SK-N-SH (cell line): ENCODE data around the gene TMEM92. TPM values are rescaled to one million over a fixed set of nuclear protein-coding genes. Genes with fewer than 3 reads are reported as not detected.
A peak's percentile ranks its signal among the peaks of the same experiment; 100 is the strongest.

Experiments
- CTCF ChIA-PET: fragments of 300-600, 350-600 bp; formaldehyde crosslinking; extraction: SDS; loops from one replicate; lab custom pipeline; 2021; lab: Yijun Ruan, JAX
- POLR2A ChIA-PET: fragments of 350-600 bp; sonication (Branson Sonifier 250); formaldehyde crosslinking; extraction: SDS; loops from one replicate; lab custom pipeline; 2020; ENCODE audit warnings: antibody characterized with exemption, inconsistent platforms; lab: Yijun Ruan, JAX
- DNase-seq: peaks from one replicate; pipeline ENCODE4 v3.0.0; 2012
- H2AFZ ChIP-seq: fragments of 200-600 bp; sonication (generic); 2 replicates; pipeline ENCODE4 v1.8.1; 2016; ENCODE audit warnings: antibody characterized with exemption, mild to moderate bottlenecking, low read depth
- H3F3A ChIP-seq: fragments of 200-600 bp; sonication (generic); replicated peaks from 2 replicates; pipeline ENCODE3; 2016; ENCODE audit warnings: antibody characterized with exemption, mild to moderate bottlenecking; ENCODE audit not compliant: insufficient read depth
- H3K27ac ChIP-seq, 2 experiments: fragments of 200-500 bp in 1 of 2; fragments of 200-600 bp in 1 of 2; sonication (Bioruptor generic) in 1 of 2; sonication (generic), shearing (Covaris generic) in 1 of 2; 2 replicates each; pipeline versions ENCODE4 v1.5.1 to v1.6.1; 2014 to 2016; ENCODE audit warnings: low read depth in 2 of 2, inconsistent platforms in 1 of 2, low read length in 1 of 2, mild to moderate bottlenecking in 1 of 2, mixed read lengths in 1 of 2
- H3K27me3 ChIP-seq: fragments of 200-600 bp; sonication (generic), shearing (Covaris generic); 2 replicates; pipeline ENCODE4 v1.6.1; 2016; ENCODE audit warnings: mixed run types; ENCODE audit not compliant: insufficient read depth
- H3K36me3 ChIP-seq, 2 experiments: fragments of 200-500 bp in 1 of 2; fragments of 200-600 bp in 1 of 2; sonication (Bioruptor generic) in 1 of 2; sonication (generic) in 1 of 2; replicated peaks in 1 of 2; 2 replicates each; pipeline versions ENCODE3 to v1.5.1; 2014 to 2016; ENCODE audit warnings: low read length in 1 of 2, mild to moderate bottlenecking in 1 of 2; ENCODE audit not compliant: insufficient read depth in 2 of 2, control insufficient read depth in 1 of 2
- H3K4me1 ChIP-seq, 2 experiments: fragments of 200-500 bp in 1 of 2; fragments of 200-600 bp in 1 of 2; sonication (Bioruptor generic) in 1 of 2; sonication (generic), shearing (Covaris generic) in 1 of 2; 2 replicates each; pipeline versions ENCODE4 v1.5.1 to v1.6.1; 2014 to 2016; ENCODE audit warnings: low read depth in 1 of 2, low read length in 1 of 2, mixed run types in 1 of 2; ENCODE audit not compliant: insufficient read depth in 2 of 2, control insufficient read depth in 1 of 2
- H3K4me2 ChIP-seq: fragments of 200-600 bp; sonication (generic), shearing (Covaris generic); 2 replicates; pipeline ENCODE4 v1.6.1; 2017; ENCODE audit warnings: mixed run types
- H3K4me3 ChIP-seq, 2 experiments: fragments of 200-500 bp in 1 of 2; fragments of 200-600 bp in 1 of 2; sonication (Bioruptor generic) in 1 of 2; sonication (generic), shearing (Covaris generic) in 1 of 2; 2 replicates each; pipeline versions ENCODE4 v1.5.1 to v1.8.1; 2014 to 2016; ENCODE audit warnings: low read depth in 2 of 2, inconsistent platforms in 1 of 2, low read length in 1 of 2, mild to moderate bottlenecking in 1 of 2, mixed read lengths in 1 of 2, moderate library complexity in 1 of 2
- H3K79me2 ChIP-seq: fragments of 200-600 bp; sonication (generic); 2 replicates; pipeline ENCODE4 v1.8.1; 2017; ENCODE audit warnings: mild to moderate bottlenecking; ENCODE audit not compliant: insufficient read depth
- H3K9ac ChIP-seq: fragments of 200-600 bp; sonication (generic); 2 replicates; pipeline ENCODE4 v1.6.1; 2017; ENCODE audit warnings: mixed run types
- H3K9me2 ChIP-seq: fragments of 200-600 bp; sonication (generic); 2 replicates; pipeline ENCODE4 v1.6.1; 2017; ENCODE audit warnings: mixed run types
- H3K9me3 ChIP-seq: fragments of 200-600 bp; sonication (generic); 2 replicates; pipeline ENCODE4 v1.6.1; 2017; ENCODE audit warnings: mixed run types, mild to moderate bottlenecking, moderate library complexity
- H4K20me1 ChIP-seq: fragments of 200-600 bp; sonication (generic); 2 replicates; pipeline ENCODE4 v1.6.1; 2017; ENCODE audit warnings: mild to moderate bottlenecking, mixed run types; ENCODE audit not compliant: insufficient read depth
- CTCF ChIP-seq: fragments of 200-600 bp; sonication (generic); IDR thresholded peaks from 2 replicates; pipeline ENCODE4 v1.6.1; 2017; ENCODE audit warnings: antibody characterized with exemption, mild to moderate bottlenecking, moderate library complexity
- EP300 ChIP-seq, 2 experiments: IDR thresholded peaks; 2 replicates each; pipeline versions ENCODE4 v1.4.0 to v1.6.1; 2012; ENCODE audit warnings: borderline replicate concordance in 1 of 2, low read depth in 1 of 2, low read length in 1 of 2
- EZH2phosphoT487 ChIP-seq: fragments of 200-600 bp; sonication (generic); IDR thresholded peaks from 2 replicates; pipeline ENCODE4 v1.6.1; 2017; ENCODE audit warnings: low read depth, mixed run types, mild to moderate bottlenecking, antibody characterized with exemption, moderate library complexity, borderline replicate concordance
- FOSL2 ChIP-seq: IDR thresholded peaks from 2 replicates; pipeline ENCODE4 v1.4.0; 2012; ENCODE audit warnings: low read depth, mild to moderate bottlenecking, moderate library complexity, borderline replicate concordance
- GATA2 ChIP-seq: sonication (generic); formaldehyde crosslinking; IDR thresholded peaks from 2 replicates; pipeline ENCODE4 v1.5.0; 2020; ENCODE audit warnings: mild to moderate bottlenecking, missing genetic modification reagents
- JUND ChIP-seq: IDR thresholded peaks from 2 replicates; pipeline ENCODE4 v1.4.0; 2012
- MXI1 ChIP-seq: IDR thresholded peaks from 2 replicates; pipeline ENCODE4 v1.6.1; 2012; ENCODE audit warnings: mild to moderate bottlenecking, low read depth, low read length, improper control_type of control experiment
- NRF1 ChIP-seq: IDR thresholded peaks from 2 replicates; pipeline ENCODE4 v1.6.1; 2012; ENCODE audit warnings: low read depth, mild to moderate bottlenecking, low read length
- RAD21 ChIP-seq: IDR thresholded peaks from 2 replicates; pipeline ENCODE4 v1.6.1; 2012; ENCODE audit warnings: mild to moderate bottlenecking, low read length
- RFX5 ChIP-seq: IDR thresholded peaks from 2 replicates; pipeline ENCODE4 v1.6.1; 2012; ENCODE audit warnings: mild to moderate bottlenecking, improper control_type of control experiment, low read length
- SMC3 ChIP-seq: IDR thresholded peaks from 2 replicates; pipeline ENCODE4 v1.6.1; 2012; ENCODE audit warnings: low read depth, low read length, improper control_type of control experiment
- USF1 ChIP-seq: IDR thresholded peaks from 2 replicates; pipeline ENCODE4 v1.4.0; 2012; ENCODE audit warnings: low read depth, borderline replicate concordance
- WGBS: methylation state at CpG from one replicate; pipeline ENCODE4 v1.1.6; 2017; ENCODE audit warnings: low lambda C conversion rate; 5-methylcytosine and 5-hydroxymethylcytosine counted together
- polyA plus RNA-seq, 3 experiments: library from polyadenylated mRNA; depleted of rRNA; stranded (reverse); fragments of >200 nt; gene quantifications; 2 replicates each; pipeline ENCODE4 v1.2.3, GENCODE V29; 2012
- TF ChIP-seq, protein P1 (sequence below): IDR thresholded peaks from 2 replicates; pipeline ENCODE4 v1.6.1; 2012; ENCODE audit warnings: mild to moderate bottlenecking, low read depth, low read length, moderate library complexity

TMEM92 gene
- polyA plus RNA-seq, 1 of the 3 experiments (the other 2 are of a cell fraction): 0.46 TPM

- H2AFZ ChIP-seq: no peak overlapping the region
- peak; percentile 41 for DNase-seq
- 74% methylated on average over 15 of the region's 15 CpGs for WGBS
Observed at GRCh38 chr17:50257676-50258224, 16.5 kb upstream of the TMEM92 start.

More at GRCh38 chr17:50257676-50258224, 16.5 kb upstream of the TMEM92 start:
- Histone ChIP-seq H3K36me3 (no peaks in the 10 kb centered on the region), H3K4me3 (no peak overlapping the region), H4K20me1 (no peaks in the 10 kb centered on the region), H3K27me3 (no peaks in the 10 kb centered on the region), H3K4me1 (peaks cover 7 to 19% of the 10 kb centered on the region in 2 experiments; a peak in 2 of 4 replicates), H3F3A (peaks cover 8% of the 10 kb centered on the region), H3K9me2 (no peaks in the 10 kb centered on the region), H3K79me2 (no peaks in the 10 kb centered on the region), H3K27ac (no peak overlapping the region), H3K9ac (no peak overlapping the region), H3K4me2 (no peak overlapping the region), H3K9me3 (no peaks in the 10 kb centered on the region)
- POLR2A ChIA-PET: interaction anchor here (0.6 kb wide), 1 partner anchor 45 kb away, joined by 3 read pairs; no protein-coding TSS in a partner anchor
- CTCF ChIA-PET: interaction anchor here (0.8 to 6.2 kb wide), 6 partner anchors 7 to 96 kb away, joined by 3 to 47 read pairs (median 4); partner anchors contain the start of gene COL1A1
- TF ChIP-seq RAD21 (no peak), USF1 (no peak), EP300 (IDR thresholded peaks at IDR 0.05; ENCODE audit: borderline replicate concordance in 1 of 2, low read depth in 1 of 2, low read length in 1 of 2) (no peak), RFX5 (no peak), CTCF (no peak), MXI1 (no peak), EZH2phosphoT487 (no peak), NRF1 (no peak), JUND (no peak), SMC3 (no peak), FOSL2 (no peak), GATA2 (CRISPR knock-in tag) (no peak)
- TF ChIP-seq, protein P1, sequence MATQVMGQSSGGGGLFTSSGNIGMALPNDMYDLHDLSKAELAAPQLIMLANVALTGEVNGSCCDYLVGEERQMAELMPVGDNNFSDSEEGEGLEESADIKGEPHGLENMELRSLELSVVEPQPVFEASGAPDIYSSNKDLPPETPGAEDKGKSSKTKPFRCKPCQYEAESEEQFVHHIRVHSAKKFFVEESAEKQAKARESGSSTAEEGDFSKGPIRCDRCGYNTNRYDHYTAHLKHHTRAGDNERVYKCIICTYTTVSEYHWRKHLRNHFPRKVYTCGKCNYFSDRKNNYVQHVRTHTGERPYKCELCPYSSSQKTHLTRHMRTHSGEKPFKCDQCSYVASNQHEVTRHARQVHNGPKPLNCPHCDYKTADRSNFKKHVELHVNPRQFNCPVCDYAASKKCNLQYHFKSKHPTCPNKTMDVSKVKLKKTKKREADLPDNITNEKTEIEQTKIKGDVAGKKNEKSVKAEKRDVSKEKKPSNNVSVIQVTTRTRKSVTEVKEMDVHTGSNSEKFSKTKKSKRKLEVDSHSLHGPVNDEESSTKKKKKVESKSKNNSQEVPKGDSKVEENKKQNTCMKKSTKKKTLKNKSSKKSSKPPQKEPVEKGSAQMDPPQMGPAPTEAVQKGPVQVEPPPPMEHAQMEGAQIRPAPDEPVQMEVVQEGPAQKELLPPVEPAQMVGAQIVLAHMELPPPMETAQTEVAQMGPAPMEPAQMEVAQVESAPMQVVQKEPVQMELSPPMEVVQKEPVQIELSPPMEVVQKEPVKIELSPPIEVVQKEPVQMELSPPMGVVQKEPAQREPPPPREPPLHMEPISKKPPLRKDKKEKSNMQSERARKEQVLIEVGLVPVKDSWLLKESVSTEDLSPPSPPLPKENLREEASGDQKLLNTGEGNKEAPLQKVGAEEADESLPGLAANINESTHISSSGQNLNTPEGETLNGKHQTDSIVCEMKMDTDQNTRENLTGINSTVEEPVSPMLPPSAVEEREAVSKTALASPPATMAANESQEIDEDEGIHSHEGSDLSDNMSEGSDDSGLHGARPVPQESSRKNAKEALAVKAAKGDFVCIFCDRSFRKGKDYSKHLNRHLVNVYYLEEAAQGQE: no peak
